Measurements from ENCODE around the gene ZDHHC23.

ZDHHC23 gene

GRCh38 chr3:113947372-113948014, at the start of gene ZDHHC23:
Gene ZDHHC23, plus strand, starts transcription at chr3:113948013. Its CDS starts 790 bp downstream, at chr3:113948803.
- peak; percentile 82 for DNase-seq

- no peak for DNase-seq
Measured at GRCh38 chr3:113898892-113899291, 48.9 kb upstream of the ZDHHC23 start.

GRCh38 chr3:113906568-113907140, 41.2 kb upstream of the ZDHHC23 start:
- DNase-seq, result no peak

- DNase-seq, result no peak
Measured at GRCh38 chr3:113908133-113908532, 39.7 kb upstream of the ZDHHC23 start.

- DNase-seq, result peak; percentile 48
Measured at GRCh38 chr3:113910966-113911365, 36.8 kb upstream of the ZDHHC23 start.

GRCh38 chr3:113912552-113913236, 35.1 kb upstream of the ZDHHC23 start:
- DNase-seq, result peak; percentile 53

GRCh38 chr3:113914646-113915045, 33.2 kb upstream of the ZDHHC23 start:
- DNase-seq, result no peak

- no peak for DNase-seq
Measured at GRCh38 chr3:113927556-113927955, 20.3 kb upstream of the ZDHHC23 start.

- DNase-seq, result no peak
Measured at GRCh38 chr3:113946831-113947230, 982 bp upstream of the ZDHHC23 start.

GRCh38 chr3:113948015-113948917, 453 bp downstream of the ZDHHC23 start:
- DNase-seq, result peak; percentile 77

- DNase-seq, result no peak
Measured at GRCh38 chr3:113952921-113953320, 5.1 kb downstream of the ZDHHC23 start.

GRCh38 chr3:113953677-113954076, 5.9 kb downstream of the ZDHHC23 start:
- no peak for DNase-seq

GRCh38 chr3:113954091-113954685, 6.4 kb downstream of the ZDHHC23 start:
- no peak for DNase-seq

- no peak for DNase-seq
Measured at GRCh38 chr3:113963879-113964278, 16.1 kb downstream of the ZDHHC23 start.

GRCh38 chr3:113966172-113966571, 18.4 kb downstream of the ZDHHC23 start:
- no peak for DNase-seq

GRCh38 chr3:113968986-113969385, 21.2 kb downstream of the ZDHHC23 start:
- no peak for DNase-seq

GRCh38 chr3:113977822-113978221, 30.0 kb downstream of the ZDHHC23 start:
- DNase-seq, result no peak

- no peak for DNase-seq
Measured at GRCh38 chr3:113979916-113980315, 32.1 kb downstream of the ZDHHC23 start.

- DNase-seq, result no peak
Measured at GRCh38 chr3:113981803-113982202, 34.0 kb downstream of the ZDHHC23 start.

GRCh38 chr3:113983544-113983943, 35.7 kb downstream of the ZDHHC23 start:
- DNase-seq, result no peak

- no peak for DNase-seq
Measured at GRCh38 chr3:113985541-113985940, 37.7 kb downstream of the ZDHHC23 start.

GRCh38 chr3:114005481-114005880, 57.7 kb downstream of the ZDHHC23 start:
- DNase-seq, result no peak

Data from islet precursor cell (in vitro differentiated cells).